Endothelial cell of umbilical vein (primary cell): Measurements from ENCODE around the gene G3BP1.
"Not testable (repeated sequence)": the region's sequence is repeated elsewhere in the genome, so short reads cannot be mapped to it uniquely, and the experiment has no call there.

Experiments used
- EZH2 ChIP-seq: IDR thresholded peaks from 2 replicates; pipeline ENCODE4 v1.6.1; 2012; ENCODE audit warnings: borderline replicate concordance, low read depth, mild to moderate bottlenecking, moderate library complexity, low read length, inconsistent platforms; ENCODE audit not compliant: severe bottlenecking
- POLR2A ChIP-seq: IDR thresholded peaks from 2 replicates; pipeline ENCODE4 v1.6.1; 2012; ENCODE audit warnings: low read depth, mild to moderate bottlenecking, control low read depth, low read length
- TF ChIP-seq, protein P1 (sequence below), 2 donors: IDR thresholded peaks; 1 replicate in 1 of 2; 2 replicates in 1 of 2; pipeline ENCODE4 v1.5.1; 2011; ENCODE audit warnings: low read length in 2 of 2, mild to moderate bottlenecking in 2 of 2, moderate library complexity in 2 of 2, control low read depth in 1 of 2, inconsistent platforms in 1 of 2, low read depth in 1 of 2; ENCODE audit not compliant: insufficient read depth in 1 of 2; ENCODE audit errors: extremely low read depth in 1 of 2
- TF ChIP-seq, protein P2 (sequence below): IDR thresholded peaks from 2 replicates; pipeline ENCODE4 v1.6.1; 2011; ENCODE audit not compliant: insufficient read depth, insufficient read length

- not testable (repeated sequence) for TF ChIP-seq EZH2, POLR2A
- TF ChIP-seq, protein P1, sequence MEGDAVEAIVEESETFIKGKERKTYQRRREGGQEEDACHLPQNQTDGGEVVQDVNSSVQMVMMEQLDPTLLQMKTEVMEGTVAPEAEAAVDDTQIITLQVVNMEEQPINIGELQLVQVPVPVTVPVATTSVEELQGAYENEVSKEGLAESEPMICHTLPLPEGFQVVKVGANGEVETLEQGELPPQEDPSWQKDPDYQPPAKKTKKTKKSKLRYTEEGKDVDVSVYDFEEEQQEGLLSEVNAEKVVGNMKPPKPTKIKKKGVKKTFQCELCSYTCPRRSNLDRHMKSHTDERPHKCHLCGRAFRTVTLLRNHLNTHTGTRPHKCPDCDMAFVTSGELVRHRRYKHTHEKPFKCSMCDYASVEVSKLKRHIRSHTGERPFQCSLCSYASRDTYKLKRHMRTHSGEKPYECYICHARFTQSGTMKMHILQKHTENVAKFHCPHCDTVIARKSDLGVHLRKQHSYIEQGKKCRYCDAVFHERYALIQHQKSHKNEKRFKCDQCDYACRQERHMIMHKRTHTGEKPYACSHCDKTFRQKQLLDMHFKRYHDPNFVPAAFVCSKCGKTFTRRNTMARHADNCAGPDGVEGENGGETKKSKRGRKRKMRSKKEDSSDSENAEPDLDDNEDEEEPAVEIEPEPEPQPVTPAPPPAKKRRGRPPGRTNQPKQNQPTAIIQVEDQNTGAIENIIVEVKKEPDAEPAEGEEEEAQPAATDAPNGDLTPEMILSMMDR (IDR thresholded peaks at IDR 0.05; ENCODE audit: extremely low read depth in 1 of 2, insufficient read depth in 1 of 2, low read depth in 1 of 2, low read length in 2 of 2) = not testable (repeated sequence)
- TF ChIP-seq, protein P2, sequence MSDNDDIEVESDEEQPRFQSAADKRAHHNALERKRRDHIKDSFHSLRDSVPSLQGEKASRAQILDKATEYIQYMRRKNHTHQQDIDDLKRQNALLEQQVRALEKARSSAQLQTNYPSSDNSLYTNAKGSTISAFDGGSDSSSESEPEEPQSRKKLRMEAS = not testable (repeated sequence)
These were observed 11.9 kb downstream of the G3BP1 start for GRCh38 chr5:151783664-151784063.
